ENCODE measurements around the gene TOGARAM1.

TOGARAM1 gene

GRCh38 chr14:44966601-44967336 is 4.8 kb downstream of the TOGARAM1 start:
- DNase-seq, result no peak

GRCh38 chr14:44968714-44969113 is 6.7 kb downstream of the TOGARAM1 start:
- DNase-seq, result no peak

- DNase-seq, result no peak
Observed at GRCh38 chr14:44970907-44971306, 8.9 kb downstream of the TOGARAM1 start.

- no peak for DNase-seq
Observed at GRCh38 chr14:44971459-44971858, 9.5 kb downstream of the TOGARAM1 start.

GRCh38 chr14:44979273-44979672 is 17.3 kb downstream of the TOGARAM1 start:
- DNase-seq, result no peak

GRCh38 chr14:44979740-44980356 is 17.9 kb downstream of the TOGARAM1 start:
- DNase-seq, result no peak

- no peak for DNase-seq
Observed at GRCh38 chr14:44981198-44981597, 19.2 kb downstream of the TOGARAM1 start.

- no peak for DNase-seq
Observed at GRCh38 chr14:44982594-44982993, 20.6 kb downstream of the TOGARAM1 start.

- DNase-seq, result no peak
Observed at GRCh38 chr14:44988694-44989093, 26.7 kb downstream of the TOGARAM1 start.

- no peak for DNase-seq
Observed at GRCh38 chr14:44989497-44990440, 27.8 kb downstream of the TOGARAM1 start.

GRCh38 chr14:44990533-44990932 is 28.5 kb downstream of the TOGARAM1 start:
- DNase-seq, result no peak

GRCh38 chr14:44995196-44995595 is 33.2 kb downstream of the TOGARAM1 start:
- no peak for DNase-seq

GRCh38 chr14:44995770-44996294 is 33.8 kb downstream of the TOGARAM1 start:
- DNase-seq, result no peak

GRCh38 chr14:45003924-45004323 is 41.9 kb downstream of the TOGARAM1 start:
- DNase-seq, result no peak

- DNase-seq, result no peak
Observed at GRCh38 chr14:45015133-45015532, 53.1 kb downstream of the TOGARAM1 start.

GRCh38 chr14:45028107-45028626 is 66.2 kb downstream of the TOGARAM1 start:
- no peak for DNase-seq

GRCh38 chr14:45034730-45035129 is 72.7 kb downstream of the TOGARAM1 start:
- no peak for DNase-seq

- no peak for DNase-seq
Observed at GRCh38 chr14:45038256-45038655, 76.3 kb downstream of the TOGARAM1 start.

- no peak for DNase-seq
Observed at GRCh38 chr14:45038865-45039264, 76.9 kb downstream of the TOGARAM1 start.

GRCh38 chr14:45039390-45039789 is 77.4 kb downstream of the TOGARAM1 start:
- no peak for DNase-seq

- DNase-seq, result no peak
Observed at GRCh38 chr14:45041641-45042040, 79.7 kb downstream of the TOGARAM1 start.

GRCh38 chr14:45044638-45045037 is 82.6 kb downstream of the TOGARAM1 start:
- no peak for DNase-seq

- no peak for DNase-seq
Observed at GRCh38 chr14:45048385-45048784, 86.4 kb downstream of the TOGARAM1 start.
